ENCODE measurements around the gene GPR108. TPM values are rescaled to one million over a fixed set of nuclear protein-coding genes. Genes with fewer than 3 reads are reported as not detected.

GPR108 gene
- total RNA-seq, 1 donor from 2014 or later: 57.6 TPM

DNA sequence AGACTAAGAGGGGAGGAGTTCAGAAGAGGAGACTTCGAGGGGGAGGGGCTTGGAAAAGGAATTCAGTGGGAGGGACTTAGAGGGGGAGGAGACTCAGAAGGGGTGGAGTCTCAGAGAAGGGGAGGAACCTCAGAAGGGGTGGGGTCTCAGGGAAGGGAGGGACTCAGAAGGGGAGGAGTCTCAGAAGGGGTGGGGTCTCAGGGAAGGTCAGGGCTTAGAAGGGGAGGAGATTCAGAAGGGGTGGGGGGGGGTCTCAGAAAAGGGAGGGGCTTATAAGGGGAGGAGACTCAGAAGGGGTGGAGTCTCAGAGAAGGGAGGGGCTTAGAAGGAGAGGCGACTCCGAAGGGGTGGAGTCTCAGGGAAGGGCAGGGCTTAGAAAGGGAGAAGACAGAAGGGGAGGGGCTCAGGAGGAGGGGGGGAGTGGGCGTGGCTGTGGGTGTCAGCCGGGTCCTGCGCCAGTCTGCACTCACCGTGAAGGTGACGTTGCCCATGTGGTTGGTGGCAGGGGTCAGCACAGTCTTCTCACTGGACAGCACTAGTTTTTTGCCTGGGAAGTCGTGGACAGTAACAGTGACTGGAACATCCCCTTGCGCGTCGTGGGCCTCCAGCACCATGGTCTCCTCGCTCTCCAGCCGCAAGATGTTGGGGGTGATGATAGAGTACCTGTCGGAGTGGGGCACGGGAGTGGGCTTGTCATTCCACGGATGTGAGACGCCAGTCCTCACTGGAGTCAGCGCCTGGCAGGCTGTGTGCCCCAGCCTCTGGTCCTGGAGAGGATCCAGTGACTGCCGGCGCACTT lies 18.4 kb downstream of the GPR108 start:
- no peak for DNase-seq (ENCODE audit: low spot score in 2 of 2)
- peak overlapping the region in 1 of 2 donors; percentile 19 for H3K4me3 ChIP-seq
- no peak overlapping the region for H3K27ac ChIP-seq

GRCh38 chr19:6718111-6718740 lies 19.2 kb downstream of the GPR108 start:
- TF ChIP-seq CTCF (IDR thresholded peaks at IDR 0.05): no peak
- Histone ChIP-seq H3K4me1 (peaks cover 0 to 2% of the 10 kb centered on the region in 2 donors), H3K36me3 (no peaks in the 10 kb centered on the region), H3K4me3 (no peak overlapping the region), H3K9me3 (no peaks in the 10 kb centered on the region), H3K27me3 (no peaks in the 10 kb centered on the region), H3K27ac (no peak overlapping the region)
- intact Hi-C loops (cut with DNase I): no loop called here
- no peak for DNase-seq (ENCODE audit: low spot score in 2 of 2)

More for the DNA sequence above, 18.4 kb downstream of the GPR108 start:
- no peaks in the 10 kb centered on the region for H3K9me3 ChIP-seq
- intact Hi-C loops (cut with DNase I): no loop called here
- no peaks in the 10 kb centered on the region for H3K36me3 ChIP-seq
- no peaks in the 10 kb centered on the region for H3K27me3 ChIP-seq
- H3K4me1 ChIP-seq: peaks cover 0 to 3% of the 10 kb centered on the region in 2 donors
- no peak for TF ChIP-seq CTCF (IDR thresholded peaks at IDR 0.05)

DNA sequence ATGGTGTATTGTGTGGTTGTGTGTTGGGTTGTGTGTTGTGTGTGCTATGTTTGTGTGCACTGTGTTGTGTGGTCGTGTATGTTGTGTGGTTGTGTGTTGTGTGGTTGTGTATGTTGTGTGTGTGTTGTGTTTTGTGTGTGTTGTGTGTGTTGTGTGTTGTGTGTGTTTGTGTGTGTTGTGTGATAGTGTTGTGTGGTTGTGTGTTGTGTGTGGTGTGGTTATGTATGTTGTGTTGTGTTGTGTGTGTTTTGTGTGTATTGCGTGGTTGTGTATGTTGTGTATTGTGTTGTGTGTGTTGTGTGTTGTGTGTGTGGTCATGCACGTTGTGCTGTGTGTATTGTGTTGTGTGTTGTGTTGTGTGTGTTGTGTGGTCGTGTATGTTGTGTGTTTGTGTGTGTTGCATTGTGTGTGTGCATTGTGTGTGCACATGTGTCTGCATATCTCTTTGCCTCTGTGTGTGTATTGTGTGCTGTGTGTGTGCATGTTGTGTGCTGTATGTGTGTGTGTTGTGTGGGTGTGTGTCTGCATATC lies 19.9 kb downstream of the GPR108 start:
- no peak overlapping the region for H3K27ac ChIP-seq
- TF ChIP-seq CTCF (IDR thresholded peaks at IDR 0.05): no peak
- intact Hi-C loops (cut with DNase I): no loop called here
- no peaks in the 10 kb centered on the region for H3K9me3 ChIP-seq
- no peaks in the 10 kb centered on the region for H3K27me3 ChIP-seq
- no peak overlapping the region for H3K4me3 ChIP-seq
- no peaks in the 10 kb centered on the region for H3K4me1 ChIP-seq
- no peaks in the 10 kb centered on the region for H3K36me3 ChIP-seq
- no peak for DNase-seq (ENCODE audit: low spot score in 2 of 2)

DNA sequence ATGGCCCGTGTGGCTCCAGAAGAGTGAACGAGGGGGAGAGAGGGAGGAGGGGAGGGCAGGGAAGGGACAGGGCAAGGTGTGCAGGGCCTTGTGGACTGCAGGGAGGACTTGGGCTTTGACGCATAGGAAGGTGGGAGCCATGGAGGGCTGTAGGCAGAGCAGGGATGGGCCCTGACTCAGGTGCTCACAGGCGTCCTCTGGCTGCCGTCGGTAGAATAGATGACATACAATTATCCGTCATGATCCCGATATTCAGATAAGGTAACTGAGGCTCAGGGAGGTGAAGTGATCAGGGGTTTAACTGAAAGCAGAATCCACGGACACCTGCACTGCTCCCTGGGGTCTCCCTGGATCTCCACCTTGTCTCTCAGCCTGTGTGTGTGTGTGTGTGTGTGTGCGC lies 20.3 kb downstream of the GPR108 start:
- no peak for TF ChIP-seq CTCF (IDR thresholded peaks at IDR 0.05)
- H3K27ac ChIP-seq: no peak overlapping the region
- H3K36me3 ChIP-seq: no peaks in the 10 kb centered on the region
- H3K4me3 ChIP-seq: no peak overlapping the region
- no peaks in the 10 kb centered on the region for H3K9me3 ChIP-seq
- H3K27me3 ChIP-seq: no peaks in the 10 kb centered on the region
- H3K4me1 ChIP-seq: no peaks in the 10 kb centered on the region
- intact Hi-C loops (cut with DNase I): no loop called here
- DNase-seq (ENCODE audit: low spot score in 2 of 2): no peak

GRCh38 chr19:6716610-6716970 lies 20.8 kb downstream of the GPR108 start:
- Histone ChIP-seq H3K27me3 (no peaks in the 10 kb centered on the region), H3K4me3 (no peak overlapping the region), H3K27ac (no peak overlapping the region), H3K4me1 (no peaks in the 10 kb centered on the region), H3K36me3 (no peaks in the 10 kb centered on the region), H3K9me3 (no peaks in the 10 kb centered on the region)
- intact Hi-C loops (cut with DNase I): no loop called here
- DNase-seq (ENCODE audit: low spot score in 2 of 2): no peak
- no peak for TF ChIP-seq CTCF (IDR thresholded peaks at IDR 0.05)

Measured in ascending aorta (tissue), 2 donors.